GM18909 (cell line): ENCODE results near the gene TUBGCP5.
"Not testable (repeated sequence)": the region's sequence is repeated elsewhere in the genome, so short reads cannot be mapped to it uniquely, and the experiment has no call there.

ENCODE experiments used
- ATAC-seq: cut with Tn5 transposase; IDR thresholded peaks from one replicate; pipeline ENCODE4 v1.9.1; 2021; ENCODE audit warnings: mild to moderate bottlenecking; ENCODE audit not compliant: unreplicated experiment, poor library complexity

TUBGCP5 gene

DNA sequence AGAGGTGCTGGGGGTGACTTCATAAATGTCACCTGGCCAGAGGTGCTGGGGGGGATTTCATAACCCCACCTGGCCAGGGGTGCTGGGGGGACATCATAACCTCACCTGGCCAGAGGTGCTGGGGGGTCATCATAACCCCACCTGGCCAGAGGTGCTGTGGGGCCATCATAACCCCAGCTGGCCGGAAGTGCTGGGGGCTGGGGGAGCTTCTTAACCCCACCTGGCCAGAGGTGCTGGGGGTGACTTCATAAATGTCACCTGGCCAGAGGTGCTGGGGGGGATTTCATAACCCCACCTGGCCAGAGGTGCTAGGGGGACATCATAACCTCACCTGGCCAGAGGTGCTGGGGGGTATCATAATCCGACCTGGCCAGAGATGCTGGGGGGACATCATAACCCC, 4.6 kb upstream of the TUBGCP5 start:
- not testable (repeated sequence) for ATAC-seq

DNA sequence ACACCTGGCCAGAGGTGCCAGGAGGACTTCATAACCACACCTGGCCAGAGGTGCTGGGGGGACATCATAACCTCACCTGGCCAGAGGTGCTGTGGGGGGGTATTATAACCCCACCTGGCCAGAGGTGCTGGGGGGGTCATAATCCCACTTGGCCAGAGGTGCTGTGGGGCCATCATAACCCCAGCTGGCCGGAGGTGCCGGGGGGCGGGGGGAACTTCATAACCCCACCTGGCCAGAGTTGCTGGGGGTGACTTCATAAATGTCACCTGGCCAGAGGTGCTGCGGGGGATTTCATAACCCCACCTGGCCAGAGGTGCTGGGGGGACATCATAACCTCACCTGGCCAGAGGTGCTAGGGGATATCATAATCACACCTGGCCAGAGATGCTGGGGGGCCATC, 4.2 kb upstream of the TUBGCP5 start:
- not testable (repeated sequence) for ATAC-seq

DNA sequence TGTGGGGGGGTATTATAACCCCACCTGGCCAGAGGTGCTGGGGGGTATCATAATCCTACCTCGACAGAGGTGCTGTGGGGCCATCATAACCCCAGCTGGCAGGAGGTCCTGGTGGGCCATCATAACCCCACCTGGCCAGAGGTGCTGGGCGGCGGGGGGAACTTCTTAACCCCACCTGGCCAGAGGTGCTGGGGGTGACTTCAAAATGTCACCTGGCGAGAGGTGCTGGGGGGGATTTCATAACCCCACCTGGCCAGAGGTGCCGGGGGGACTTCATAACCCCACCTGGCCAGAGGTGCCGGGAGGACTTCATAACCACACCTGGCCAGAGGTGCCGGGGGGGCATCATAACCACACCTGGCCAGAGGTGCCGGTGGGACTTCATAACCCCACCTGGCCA, 2.4 kb upstream of the TUBGCP5 start:
- not testable (repeated sequence) for ATAC-seq

- ATAC-seq = no peak
These were observed 530 bp upstream of the TUBGCP5 start for GRCh38 chr15:23039917-23040281.

DNA sequence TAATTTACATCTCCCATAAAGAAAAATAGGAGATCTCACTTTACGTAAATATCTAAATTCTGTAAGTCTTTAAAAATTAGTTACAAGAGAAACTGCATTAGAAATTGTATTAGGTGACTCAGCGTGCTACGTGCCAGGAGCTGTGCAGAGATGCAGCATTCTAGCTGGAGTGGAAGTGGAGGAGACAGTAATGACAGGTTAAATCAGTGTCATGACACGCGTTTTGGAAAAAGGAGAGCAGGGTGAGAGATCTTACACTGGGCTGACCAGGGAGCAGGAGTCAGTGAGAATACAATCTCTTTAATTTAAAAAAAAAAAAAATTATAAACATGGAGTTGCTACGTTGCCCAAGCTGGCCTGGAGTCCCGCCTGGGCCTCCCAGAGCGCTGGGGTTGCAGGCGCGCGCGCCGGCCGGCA, 635 bp downstream of the TUBGCP5 start:
- peak; percentile 18 for ATAC-seq

DNA sequence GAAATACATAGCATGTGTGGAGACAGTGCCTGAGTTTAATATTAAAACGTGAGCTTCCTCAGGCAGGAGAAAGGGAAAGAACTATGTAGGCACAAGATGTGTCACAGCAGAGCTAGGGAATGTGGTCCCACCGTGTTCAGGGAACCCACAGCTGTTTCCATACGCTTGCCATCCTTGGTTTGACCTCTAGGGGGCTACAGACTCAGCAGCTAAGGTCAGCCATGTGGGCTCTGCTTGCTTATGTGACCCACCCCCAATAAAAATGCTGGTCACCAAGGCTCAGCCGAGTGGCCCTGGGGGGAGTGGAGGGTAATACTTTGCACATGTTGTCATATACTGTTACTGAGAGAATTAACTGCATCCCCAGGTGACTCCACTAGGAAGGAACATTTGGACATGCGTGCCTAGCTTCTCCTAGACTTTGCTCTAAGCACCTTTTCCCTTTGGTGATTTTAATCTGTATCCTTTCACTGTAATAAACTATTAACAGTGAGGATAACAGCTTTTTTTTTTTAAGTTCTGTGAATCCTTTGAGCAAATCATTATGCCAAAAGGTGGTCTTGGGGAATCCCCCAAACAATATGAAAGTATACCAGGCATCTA, 3.3 kb downstream of the TUBGCP5 start:
- ATAC-seq = no peak

- ATAC-seq = no peak
These were observed 5.4 kb downstream of the TUBGCP5 start for GRCh38 chr15:23033979-23034378.

- ATAC-seq = no peak
These were observed 13.2 kb downstream of the TUBGCP5 start for GRCh38 chr15:23026218-23026617.

GRCh38 chr15:23022156-23022555, 17.2 kb downstream of the TUBGCP5 start:
- no peak for ATAC-seq

GRCh38 chr15:23014394-23015000, 24.9 kb downstream of the TUBGCP5 start:
- ATAC-seq = no peak

DNA sequence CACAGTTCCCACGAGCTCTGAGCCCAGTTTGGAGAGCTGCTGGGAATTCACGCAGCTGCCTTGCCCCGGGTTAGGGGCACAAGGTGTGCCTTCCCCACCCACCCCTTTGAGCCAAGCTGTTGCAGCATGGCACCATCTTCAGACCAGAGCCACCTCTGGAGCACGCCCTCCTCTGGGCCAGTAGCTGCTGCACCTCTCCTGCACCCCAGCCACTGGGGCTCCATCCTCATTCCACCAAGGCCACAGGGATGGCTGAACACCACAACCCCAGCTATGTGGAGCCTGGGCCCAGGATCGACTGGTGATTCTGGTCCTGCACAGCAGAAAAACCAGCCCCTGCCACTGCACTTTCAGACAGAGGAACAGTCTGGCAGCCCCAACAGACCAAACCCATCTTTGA, 25.7 kb downstream of the TUBGCP5 start:
- no peak for ATAC-seq

DNA sequence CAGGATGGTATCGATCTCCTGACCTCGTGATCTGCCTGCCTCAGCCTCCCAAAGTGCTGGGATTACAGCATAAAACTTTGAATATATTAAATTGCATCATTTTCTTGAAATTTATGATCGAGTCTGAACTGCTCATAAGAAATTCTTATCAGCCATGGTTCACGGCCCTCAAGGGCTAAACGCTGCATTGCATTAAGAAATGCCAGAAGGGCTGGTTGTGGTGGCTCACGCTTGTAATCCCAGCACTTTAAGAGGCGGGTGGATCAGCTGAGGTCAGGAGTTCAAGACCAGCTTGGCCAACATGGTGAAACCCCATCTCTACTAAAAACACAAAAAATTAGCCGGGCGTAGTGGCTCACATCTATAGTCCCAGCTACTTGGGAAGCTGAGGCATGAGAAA, 26.8 kb downstream of the TUBGCP5 start:
- not testable (repeated sequence) for ATAC-seq

GRCh38 chr15:23003736-23004135, 35.6 kb downstream of the TUBGCP5 start:
- no peak for ATAC-seq

- ATAC-seq = no peak
These were observed 36.4 kb downstream of the TUBGCP5 start for GRCh38 chr15:23002920-23003319.

DNA sequence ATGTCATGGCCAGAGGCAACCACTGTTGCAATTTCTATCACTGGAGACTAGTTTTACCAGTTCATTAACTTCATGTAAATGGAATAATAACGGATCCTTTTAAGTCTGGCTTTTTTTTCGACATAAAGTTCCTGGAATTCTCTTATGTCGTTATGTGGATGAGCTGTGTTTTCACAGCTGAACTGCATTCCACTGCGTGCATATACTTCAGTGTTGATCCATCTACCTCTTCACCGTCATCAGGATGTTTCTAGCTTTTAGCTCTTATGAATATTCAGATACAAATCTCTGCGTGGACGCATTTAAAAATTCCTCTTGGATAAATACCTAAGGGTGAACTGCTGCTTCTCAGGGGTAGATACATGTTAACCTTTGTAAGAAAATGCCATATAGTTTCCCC, 43.6 kb downstream of the TUBGCP5 start:
- ATAC-seq = no peak

- ATAC-seq = no peak
These were observed 47.4 kb downstream of the TUBGCP5 start for GRCh38 chr15:22992024-22992326.

- ATAC-seq = no peak
These were observed 49.5 kb downstream of the TUBGCP5 start for GRCh38 chr15:22989576-22990477.

- no peak for ATAC-seq
These were observed 50.6 kb downstream of the TUBGCP5 start for GRCh38 chr15:22988811-22989210.

GRCh38 chr15:22981931-22982330, 57.4 kb downstream of the TUBGCP5 start:
- ATAC-seq = not testable (repeated sequence)

GRCh38 chr15:22981051-22981840, 58.1 kb downstream of the TUBGCP5 start:
- ATAC-seq = no peak
